GM19099 (cell line): ENCODE results near the gene RALGAPA1.

ENCODE experiments used
- POLR2A ChIP-seq: IDR thresholded peaks from 3 replicates; pipeline ENCODE4 v1.6.1; 2011; ENCODE audit warnings: low read depth; ENCODE audit not compliant: insufficient read length; ENCODE audit errors: extremely low read depth

The RALGAPA1 gene

DNA sequence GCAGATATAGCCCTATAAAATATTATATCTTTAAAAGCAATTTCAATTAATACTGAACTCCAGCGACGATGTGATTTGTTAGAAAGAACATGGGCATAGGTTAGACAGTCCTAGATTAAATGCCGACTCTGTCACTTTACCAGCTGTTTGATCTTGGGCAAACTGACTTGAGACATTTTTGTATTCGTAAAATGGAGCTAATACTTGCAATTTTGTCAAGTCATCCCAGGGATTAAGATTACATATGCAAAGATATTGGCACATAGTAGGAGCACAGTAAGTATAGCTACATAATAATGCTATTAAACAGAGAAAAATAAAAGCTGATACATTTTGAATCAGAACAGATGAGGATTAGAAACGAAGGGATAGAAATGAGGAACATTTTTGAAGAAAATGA is 266.1 kb downstream of the RALGAPA1 start:
- TF ChIP-seq POLR2A, result no peak

DNA sequence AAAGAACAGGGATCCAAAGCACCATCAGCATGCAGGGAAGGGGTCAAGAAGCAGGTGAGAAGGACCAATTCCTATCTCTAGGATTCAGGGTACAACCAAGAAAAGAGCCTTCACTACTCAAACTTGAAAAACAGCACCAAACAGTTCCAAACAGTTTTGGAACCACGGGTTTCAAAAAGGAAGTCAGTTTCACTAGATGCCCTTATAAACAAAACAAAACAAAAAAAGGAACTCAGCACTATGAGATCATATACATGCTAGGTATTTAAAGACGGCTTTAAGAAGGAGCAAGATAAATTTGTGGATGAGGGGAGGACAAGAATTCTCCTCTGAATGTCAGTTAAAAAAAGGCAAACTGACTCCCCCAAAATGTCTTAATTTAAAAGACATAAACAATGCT is 269.1 kb downstream of the RALGAPA1 start:
- no peak for TF ChIP-seq POLR2A

DNA sequence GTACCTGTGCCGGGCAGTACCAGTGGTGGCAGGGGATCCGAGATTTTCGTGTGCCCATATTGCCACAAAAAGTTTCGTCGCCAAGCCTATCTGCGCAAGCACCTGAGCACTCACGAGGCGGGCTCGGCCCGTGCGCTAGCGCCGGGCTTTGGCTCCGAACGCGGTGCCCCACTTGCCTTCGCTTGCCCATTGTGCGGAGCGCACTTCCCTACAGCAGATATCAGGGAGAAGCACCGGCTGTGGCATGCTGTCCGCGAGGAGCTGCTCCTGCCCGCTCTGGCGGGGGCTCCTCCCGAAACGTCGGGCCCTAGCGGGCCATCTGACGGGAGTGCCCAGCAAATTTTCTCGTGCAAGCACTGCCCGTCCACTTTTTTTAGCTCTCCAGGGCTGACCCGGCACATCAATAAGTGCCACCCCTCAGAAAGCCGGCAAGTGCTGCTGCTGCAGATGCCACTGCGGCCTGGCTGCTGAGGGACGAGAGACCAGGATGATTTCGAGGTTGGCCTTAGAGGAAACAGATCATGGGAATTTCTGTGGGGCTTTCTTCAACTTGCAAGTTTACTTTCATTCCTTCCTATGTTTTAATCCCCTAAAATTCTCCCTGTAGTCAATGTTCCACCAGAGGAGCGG is 273.5 kb downstream of the RALGAPA1 start:
- TF ChIP-seq POLR2A, result no peak

DNA sequence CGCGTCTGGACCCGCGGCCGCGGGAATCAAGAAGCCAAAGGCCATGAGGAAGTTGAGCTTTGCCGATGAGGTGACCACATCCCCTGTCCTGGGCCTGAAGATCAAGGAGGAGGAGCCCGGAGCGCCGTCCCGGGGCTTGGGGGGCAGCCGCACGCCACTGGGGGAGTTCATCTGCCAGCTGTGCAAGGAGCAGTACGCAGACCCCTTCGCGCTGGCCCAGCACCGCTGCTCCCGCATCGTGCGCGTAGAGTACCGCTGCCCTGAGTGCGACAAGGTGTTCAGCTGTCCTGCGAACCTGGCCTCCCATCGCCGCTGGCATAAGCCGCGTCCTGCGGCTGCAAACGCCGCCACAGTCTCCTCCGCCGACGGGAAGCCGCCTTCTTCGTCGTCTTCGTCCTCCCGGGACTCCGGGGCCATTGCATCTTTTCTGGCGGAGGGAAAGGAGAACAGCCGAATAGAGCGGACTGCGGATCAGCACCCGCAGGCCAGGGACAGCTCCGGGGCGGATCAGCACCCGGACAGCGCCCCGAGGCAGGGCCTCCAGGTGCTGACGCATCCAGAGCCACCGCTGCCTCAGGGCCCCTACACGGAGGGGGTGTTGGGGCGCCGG is 274.1 kb downstream of the RALGAPA1 start:
- TF ChIP-seq POLR2A, result no peak

DNA sequence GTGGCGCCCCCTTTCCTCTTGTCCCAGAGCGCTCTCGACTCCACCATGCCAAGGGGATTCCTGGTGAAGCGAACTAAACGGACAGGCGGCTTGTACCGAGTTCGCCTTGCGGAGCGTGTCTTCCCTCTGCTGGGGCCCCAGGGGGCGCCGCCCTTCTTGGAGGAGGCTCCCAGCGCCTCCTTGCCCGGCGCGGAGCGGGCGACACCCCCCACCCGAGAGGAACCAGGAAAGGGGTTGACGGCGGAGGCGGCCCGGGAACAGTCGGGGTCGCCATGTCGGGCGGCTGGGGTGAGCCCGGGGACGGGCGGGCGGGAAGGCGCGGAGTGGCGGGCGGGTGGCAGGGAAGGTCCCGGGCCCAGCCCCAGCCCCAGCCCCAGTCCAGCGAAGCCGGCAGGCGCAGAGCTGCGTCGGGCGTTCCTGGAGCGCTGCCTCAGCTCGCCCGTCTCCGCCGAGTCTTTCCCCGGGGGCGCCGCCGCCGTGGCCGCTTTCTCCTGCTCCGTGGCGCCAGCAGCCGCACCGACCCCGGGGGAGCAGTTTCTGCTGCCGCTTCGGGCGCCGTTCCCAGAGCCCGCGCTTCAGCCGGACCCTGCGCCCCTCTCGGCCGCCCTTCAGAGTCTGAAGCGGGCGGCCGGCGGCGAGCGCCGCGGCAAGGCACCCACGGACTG is 274.8 kb downstream of the RALGAPA1 start:
- no peak for TF ChIP-seq POLR2A

DNA sequence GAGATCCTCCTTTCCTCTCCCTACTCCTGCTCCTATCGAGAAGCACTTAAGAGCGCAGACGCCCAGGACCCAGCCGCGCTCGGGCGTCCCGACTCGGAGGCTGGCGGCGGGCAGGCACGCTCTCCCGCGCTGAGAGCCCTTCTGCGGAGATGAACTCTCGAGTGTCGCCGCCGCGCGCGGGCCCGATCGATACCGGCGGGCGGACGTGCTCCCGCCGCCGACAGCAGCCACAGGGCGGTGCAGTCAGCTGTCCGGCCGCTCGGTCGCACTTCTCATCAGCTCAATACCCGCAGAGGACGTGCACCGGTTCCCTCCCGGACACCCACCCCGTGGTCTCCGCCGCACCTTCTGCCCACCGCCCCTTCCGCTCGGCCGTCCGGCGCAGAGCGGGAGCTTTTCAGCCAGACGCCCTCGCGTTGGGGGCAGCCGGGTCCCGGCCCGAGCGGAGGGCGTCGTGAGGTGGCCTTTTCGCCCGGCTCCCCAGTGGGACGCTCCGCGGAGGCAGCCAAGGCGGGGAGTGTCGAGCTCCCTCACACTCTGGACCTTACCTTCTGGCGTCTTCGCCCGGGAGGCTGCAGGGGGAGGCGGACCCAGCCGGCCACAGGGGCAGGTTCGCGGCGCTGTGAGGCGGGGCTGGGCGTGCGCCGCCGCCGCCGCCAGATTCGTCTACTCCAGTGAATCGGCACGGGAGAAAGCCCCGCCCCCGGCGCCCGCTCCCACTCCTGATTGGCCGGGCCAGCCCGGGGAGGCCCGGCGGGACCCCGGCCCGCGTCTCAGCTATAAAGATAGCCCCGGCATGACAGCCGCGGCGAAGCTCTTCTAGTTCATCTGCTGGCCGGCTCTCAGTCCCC is 275.5 kb downstream of the RALGAPA1 start, which contains the start of gene INSM2:
Gene INSM2, plus strand, starts transcription at position 808 of the 851 bp plus-strand sequence. CDS start 89 bp downstream, outside the sequence.
- TF ChIP-seq POLR2A, result no peak

DNA sequence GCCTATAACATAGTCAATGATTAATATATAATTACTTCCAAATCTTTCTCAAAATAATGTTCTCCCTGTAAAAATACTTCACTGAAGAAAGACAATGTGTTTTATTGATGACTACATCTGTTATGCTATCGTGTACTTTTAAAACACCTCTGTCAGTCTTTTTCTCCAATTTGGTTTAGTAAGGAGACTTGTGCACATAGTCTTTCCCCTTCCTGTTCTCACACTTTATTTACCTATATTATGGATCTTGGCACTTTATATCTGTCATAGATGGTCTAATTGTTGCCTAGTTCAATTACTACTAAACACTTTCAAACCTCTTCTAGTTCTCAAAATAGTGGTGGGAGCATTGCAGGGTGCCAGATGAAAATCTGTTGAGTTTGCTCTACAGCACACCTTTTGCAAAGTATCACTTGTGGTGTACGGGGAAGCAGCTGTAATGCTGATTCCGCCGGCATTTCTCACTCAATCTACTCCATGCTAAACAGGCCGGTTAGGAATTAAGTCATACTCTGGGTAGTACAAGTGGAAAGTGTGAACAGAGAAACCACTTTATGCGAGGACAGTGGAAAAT is 276.2 kb downstream of the RALGAPA1 start:
- no peak for TF ChIP-seq POLR2A

DNA sequence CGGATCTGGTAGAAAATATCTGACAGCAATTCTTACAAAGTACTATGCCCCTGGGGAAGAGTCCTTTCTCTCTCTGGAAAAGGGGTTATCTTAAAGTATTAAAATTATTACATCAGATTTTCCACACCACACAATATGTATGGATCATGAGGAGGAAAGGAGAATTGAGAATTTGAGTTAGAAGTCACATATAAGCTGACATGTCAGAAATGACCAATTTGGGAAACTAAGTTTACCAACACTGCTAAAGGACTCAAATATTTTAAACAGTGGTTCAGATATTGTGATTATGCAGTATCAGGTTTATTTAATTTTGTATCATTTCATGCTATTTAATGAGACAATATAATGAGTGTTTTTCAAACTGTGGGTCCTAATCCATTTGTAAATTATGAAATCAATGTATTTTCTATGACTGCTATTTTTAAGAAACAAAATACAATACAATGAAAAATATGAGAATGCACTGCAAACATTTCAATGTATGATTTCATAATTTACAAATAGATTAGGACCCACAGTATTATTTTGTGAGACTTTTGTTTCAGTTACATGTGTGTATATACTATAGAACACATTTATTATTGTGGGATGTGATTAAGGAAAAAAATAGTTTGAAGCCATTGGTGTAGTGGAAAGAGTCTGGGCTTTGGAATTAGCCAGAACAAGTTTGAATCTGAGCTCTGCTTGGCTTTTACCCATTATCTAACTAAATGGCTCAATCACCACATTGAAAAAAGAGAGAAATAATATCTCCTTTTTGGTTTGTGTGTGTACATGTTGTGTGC is 276.9 kb downstream of the RALGAPA1 start:
- no peak for TF ChIP-seq POLR2A

DNA sequence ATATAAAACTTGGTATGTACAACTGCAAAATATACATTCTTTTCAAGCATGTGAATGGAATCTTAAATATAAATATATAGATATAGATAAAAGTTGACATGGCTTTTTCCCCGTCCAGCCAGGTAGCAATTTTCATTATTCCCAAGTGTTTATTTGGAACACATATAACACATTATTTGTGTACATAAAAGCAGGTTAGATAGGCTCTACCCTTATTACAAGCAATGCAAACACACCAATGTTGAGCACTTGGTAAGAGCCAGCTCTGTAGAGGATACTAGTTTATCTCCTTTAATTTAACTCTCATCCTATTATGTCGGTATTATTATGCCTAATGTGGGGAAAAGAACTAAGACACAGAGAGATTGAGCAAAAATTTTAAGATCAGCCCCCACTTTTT is 282.1 kb downstream of the RALGAPA1 start:
- TF ChIP-seq POLR2A, result no peak

DNA sequence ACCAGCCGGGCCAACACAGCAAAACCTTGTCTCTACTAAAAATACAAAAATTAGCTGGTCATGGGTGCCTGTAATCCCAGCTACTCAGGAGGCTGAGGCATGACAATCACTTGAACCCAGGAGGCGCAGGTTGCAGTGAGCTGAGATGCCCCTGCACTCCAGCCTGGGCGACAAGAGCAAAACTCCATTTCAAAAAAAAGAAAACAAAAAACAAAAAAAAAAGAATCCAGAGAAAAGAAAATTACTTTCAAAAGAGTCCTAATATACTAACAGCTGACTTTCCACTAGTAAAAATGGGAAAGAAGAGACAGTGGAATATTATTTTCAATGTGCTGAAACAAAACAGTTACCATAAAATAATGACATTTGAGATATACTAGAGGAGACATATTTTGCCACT is 283.4 kb downstream of the RALGAPA1 start:
- no peak for TF ChIP-seq POLR2A

DNA sequence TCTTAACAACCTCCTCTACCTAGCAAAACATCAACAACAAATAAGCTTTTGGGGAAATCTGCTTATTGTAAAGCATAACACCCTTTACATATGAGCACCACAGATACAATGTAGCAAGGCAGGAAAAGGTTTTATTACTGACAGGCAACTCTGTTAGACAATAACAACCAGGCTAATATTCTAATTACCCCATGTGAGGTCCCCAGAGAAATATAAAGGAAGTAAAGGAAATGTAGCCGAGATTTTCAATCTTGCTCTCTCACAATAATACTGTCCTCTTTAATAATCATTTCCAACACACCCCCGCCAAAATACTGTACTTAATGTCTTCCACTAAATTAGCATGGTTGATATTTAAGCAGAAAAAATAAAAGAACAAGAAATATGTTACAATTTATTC is 289.1 kb downstream of the RALGAPA1 start:
- TF ChIP-seq POLR2A, result no peak

DNA sequence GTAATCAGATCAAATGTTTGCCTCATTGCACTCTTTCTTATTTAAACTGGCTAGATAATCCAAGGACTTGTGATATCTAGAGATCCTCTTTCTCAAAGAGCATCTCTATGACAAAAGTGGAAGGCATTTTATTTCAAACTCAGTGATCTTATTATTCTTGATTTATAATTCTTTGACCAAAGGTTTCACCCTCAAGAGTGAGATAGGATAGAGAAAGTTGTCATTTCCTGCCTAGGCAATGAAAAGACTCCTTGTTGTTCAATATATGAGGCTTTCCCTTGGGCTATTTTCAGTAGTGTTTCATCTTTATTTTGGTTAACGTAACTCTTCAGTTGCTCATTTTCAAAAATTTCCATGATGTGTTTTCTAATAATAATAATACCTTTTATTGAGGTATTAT is 293.2 kb downstream of the RALGAPA1 start:
- no peak for TF ChIP-seq POLR2A

DNA sequence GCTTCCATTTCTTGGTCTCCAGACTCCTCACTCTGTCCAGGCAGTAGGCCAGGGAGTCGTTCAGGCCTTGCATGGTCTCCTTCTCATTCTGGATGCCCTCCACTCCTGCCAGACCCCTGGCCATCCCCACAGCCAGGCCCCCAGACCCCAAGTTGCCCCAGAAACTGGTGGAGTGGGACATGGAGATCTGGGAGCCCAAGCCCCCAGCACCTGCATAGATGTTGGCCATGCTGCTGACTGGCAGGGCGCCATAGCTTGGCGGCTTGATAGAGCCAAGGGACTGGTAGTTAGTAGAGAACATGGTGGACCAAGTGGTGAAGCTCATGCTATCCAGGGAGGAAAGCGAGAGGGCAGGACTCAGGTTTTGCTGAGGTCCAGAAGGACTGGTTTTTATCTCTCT is 296.3 kb downstream of the RALGAPA1 start:
- TF ChIP-seq POLR2A, result no peak

DNA sequence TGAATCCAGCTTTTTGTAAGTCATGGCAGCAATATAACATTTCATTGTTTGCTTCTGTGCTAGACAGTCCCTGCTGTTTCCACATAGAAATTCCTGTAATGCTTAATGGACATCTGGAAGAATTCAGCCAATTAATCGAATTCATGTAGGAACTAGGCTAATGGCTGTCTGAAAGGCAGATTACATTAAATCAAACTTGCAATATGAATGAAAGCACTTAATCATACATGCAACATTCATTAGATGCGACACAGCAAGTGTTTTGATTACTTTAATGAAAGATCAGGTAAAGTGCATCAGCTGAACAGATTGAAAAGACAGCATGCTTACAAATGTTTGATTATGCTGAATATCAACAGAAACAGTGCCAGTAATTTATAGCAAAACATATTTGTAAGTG is 299.2 kb downstream of the RALGAPA1 start:
- no peak for TF ChIP-seq POLR2A
